GM19463 (cell line): ENCODE data around the gene INPP5K.
"Not testable (repeated sequence)": the region's sequence is repeated elsewhere in the genome, so short reads cannot be mapped to it uniquely, and the experiment has no call there.

Source experiments
- ATAC-seq: cut with Tn5 transposase; IDR thresholded peaks from one replicate; pipeline ENCODE4 v1.9.1; 2021; ENCODE audit warnings: mild to moderate bottlenecking, moderate library complexity; ENCODE audit not compliant: unreplicated experiment

The INPP5K gene

GRCh38 chr17:1508709-1509108 is 7.7 kb downstream of the INPP5K start:
- ATAC-seq: not testable (repeated sequence)

GRCh38 chr17:1506649-1507267 is 9.7 kb downstream of the INPP5K start:
- ATAC-seq: no peak

GRCh38 chr17:1505586-1505985 is 10.8 kb downstream of the INPP5K start:
- no peak for ATAC-seq

- no peak for ATAC-seq
These were observed 11.5 kb downstream of the INPP5K start for GRCh38 chr17:1504866-1505265.

- no peak for ATAC-seq
These were observed 12.7 kb downstream of the INPP5K start for GRCh38 chr17:1503699-1504098.

- ATAC-seq: no peak
These were observed 17.5 kb downstream of the INPP5K start for GRCh38 chr17:1498869-1499268.

GRCh38 chr17:1498233-1498632 is 18.2 kb downstream of the INPP5K start:
- no peak for ATAC-seq

- ATAC-seq: no peak
These were observed 18.6 kb downstream of the INPP5K start for GRCh38 chr17:1497831-1498230.

GRCh38 chr17:1496869-1497268 is 19.5 kb downstream of the INPP5K start:
- no peak for ATAC-seq

GRCh38 chr17:1495265-1495989 is 21.0 kb downstream of the INPP5K start:
- ATAC-seq: no peak

- no peak for ATAC-seq
These were observed 21.6 kb downstream of the INPP5K start for GRCh38 chr17:1494736-1495253.

GRCh38 chr17:1494203-1494602 is 22.2 kb downstream of the INPP5K start:
- no peak for ATAC-seq

GRCh38 chr17:1493291-1493980 is 23.0 kb downstream of the INPP5K start:
- no peak for ATAC-seq

GRCh38 chr17:1492249-1493206 is 23.9 kb downstream of the INPP5K start, which contains the start of gene MYO1C:
Gene MYO1C, minus strand, starts transcription at chr17:1492686. Its CDS starts 199 bp downstream, at chr17:1492487.
- no peak for ATAC-seq

GRCh38 chr17:1491443-1492248 is 24.8 kb downstream of the INPP5K start:
- ATAC-seq: peak; percentile 56

GRCh38 chr17:1490643-1491442 is 25.6 kb downstream of the INPP5K start:
- ATAC-seq: peak; percentile 54

- ATAC-seq: no peak
These were observed 27.6 kb downstream of the INPP5K start for GRCh38 chr17:1488826-1489270.

GRCh38 chr17:1487939-1488825 is 28.2 kb downstream of the INPP5K start:
- peak; percentile 27 for ATAC-seq
